ENCODE measurements around the gene NFXL1. TPM values are rescaled to one million over a fixed set of nuclear protein-coding genes. Genes with fewer than 3 reads are reported as not detected.

Gene NFXL1
- total RNA-seq, 1 donor from 2014 or later, result 11.1 TPM

- TF ChIP-seq, protein P1, sequence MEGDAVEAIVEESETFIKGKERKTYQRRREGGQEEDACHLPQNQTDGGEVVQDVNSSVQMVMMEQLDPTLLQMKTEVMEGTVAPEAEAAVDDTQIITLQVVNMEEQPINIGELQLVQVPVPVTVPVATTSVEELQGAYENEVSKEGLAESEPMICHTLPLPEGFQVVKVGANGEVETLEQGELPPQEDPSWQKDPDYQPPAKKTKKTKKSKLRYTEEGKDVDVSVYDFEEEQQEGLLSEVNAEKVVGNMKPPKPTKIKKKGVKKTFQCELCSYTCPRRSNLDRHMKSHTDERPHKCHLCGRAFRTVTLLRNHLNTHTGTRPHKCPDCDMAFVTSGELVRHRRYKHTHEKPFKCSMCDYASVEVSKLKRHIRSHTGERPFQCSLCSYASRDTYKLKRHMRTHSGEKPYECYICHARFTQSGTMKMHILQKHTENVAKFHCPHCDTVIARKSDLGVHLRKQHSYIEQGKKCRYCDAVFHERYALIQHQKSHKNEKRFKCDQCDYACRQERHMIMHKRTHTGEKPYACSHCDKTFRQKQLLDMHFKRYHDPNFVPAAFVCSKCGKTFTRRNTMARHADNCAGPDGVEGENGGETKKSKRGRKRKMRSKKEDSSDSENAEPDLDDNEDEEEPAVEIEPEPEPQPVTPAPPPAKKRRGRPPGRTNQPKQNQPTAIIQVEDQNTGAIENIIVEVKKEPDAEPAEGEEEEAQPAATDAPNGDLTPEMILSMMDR (IDR thresholded peaks at IDR 0.05), result no peak
- Mint-ChIP-seq H3K27ac (no peak overlapping the region), H3K9me3 (no peaks in the 10 kb centered on the region), H3K4me1 (no peaks in the 10 kb centered on the region), H3K36me3 (ENCODE audit: low read depth) (no peaks in the 10 kb centered on the region), H3K4me3 (no peak overlapping the region), H3K27me3 (no peaks in the 10 kb centered on the region)
- ChIA-PET CTCF (interaction anchor here (0.6 kb wide), 1 partner anchor 85 kb away, joined by 3 read pairs; no protein-coding TSS in a partner anchor), POLR2A (no interaction called here)
- no peak for ATAC-seq (ENCODE audit: low read depth)
- DNase-seq, result no peak
- intact Hi-C loops (cut with micrococcal nuclease), result no loop called here
These were observed 27.9 kb upstream of the NFXL1 start for GRCh38 chr4:47942081-47942819.

GRCh38 chr4:47939456-47939855 is 25.1 kb upstream of the NFXL1 start:
- no peak overlapping the region for H3K4me3 Mint-ChIP-seq
- TF ChIP-seq, protein P1 (IDR thresholded peaks at IDR 0.05), result no peak
- ATAC-seq (ENCODE audit: low read depth) (no peak), DNase-seq (no peak)
- no peaks in the 10 kb centered on the region for H3K9me3 Mint-ChIP-seq
- H3K27me3 Mint-ChIP-seq, result peaks cover 3% of the 10 kb centered on the region
- H3K27ac Mint-ChIP-seq, result no peak overlapping the region
- CTCF ChIA-PET, result interaction anchor here (0.9 kb wide), 1 partner anchor 254 kb away, joined by 4 read pairs; no protein-coding TSS in a partner anchor
- POLR2A ChIA-PET, result no interaction called here
- no peaks in the 10 kb centered on the region for H3K4me1 Mint-ChIP-seq
- intact Hi-C loops (cut with micrococcal nuclease), result loop anchor here (10.0 kb wide), 1 partner anchor 1005 kb away; no protein-coding TSS in a partner anchor
- no peaks in the 10 kb centered on the region for H3K36me3 Mint-ChIP-seq (ENCODE audit: low read depth)

GRCh38 chr4:47936336-47936735 is 22.0 kb upstream of the NFXL1 start:
- CTCF ChIA-PET, result no interaction called here
- H3K4me1 Mint-ChIP-seq, result no peaks in the 10 kb centered on the region
- ATAC-seq (ENCODE audit: low read depth) (no peak), DNase-seq (no peak)
- H3K27me3 Mint-ChIP-seq, result peaks cover 3% of the 10 kb centered on the region
- TF ChIP-seq, protein P1 (IDR thresholded peaks at IDR 0.05), result no peak
- H3K27ac Mint-ChIP-seq, result no peak overlapping the region
- no peaks in the 10 kb centered on the region for H3K36me3 Mint-ChIP-seq (ENCODE audit: low read depth)
- intact Hi-C loops (cut with micrococcal nuclease), result loop anchor here (10.0 kb wide), 1 partner anchor 1002 kb away; no protein-coding TSS in a partner anchor
- POLR2A ChIA-PET, result no interaction called here
- no peaks in the 10 kb centered on the region for H3K9me3 Mint-ChIP-seq
- H3K4me3 Mint-ChIP-seq, result no peak overlapping the region

DNA sequence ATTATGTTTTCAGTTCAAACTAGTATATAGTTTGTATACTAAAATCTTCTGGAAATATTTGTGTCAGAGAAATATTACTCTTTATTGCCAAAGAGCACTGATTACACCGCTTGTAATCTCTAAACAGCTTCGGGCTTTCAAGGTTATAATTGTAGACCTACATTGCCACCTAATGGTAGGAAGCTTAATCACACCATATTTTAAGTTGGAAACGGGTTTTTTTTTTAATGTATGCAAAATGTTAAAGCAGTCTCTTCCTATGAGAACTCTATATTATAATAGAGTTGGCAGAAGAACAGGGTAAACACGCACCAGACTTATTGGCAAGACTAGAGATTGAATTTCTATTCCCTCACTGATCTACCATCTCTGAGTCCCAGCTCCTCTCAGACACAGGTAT is 19.5 kb upstream of the NFXL1 start:
- intact Hi-C loops (cut with micrococcal nuclease), result loop anchor here (1.0 to 10.0 kb wide), 5 partner anchors 153 to 999 kb away; no protein-coding TSS in a partner anchor
- CTCF ChIA-PET, result interaction anchor here (0.6 to 3.8 kb wide), 14 partner anchors 8 to 1089 kb away, joined by 3 to 33 read pairs (median 4); partner anchors contain the start of gene COMMD8
- peaks cover 3% of the 10 kb centered on the region for H3K27me3 Mint-ChIP-seq
- H3K4me1 Mint-ChIP-seq, result peaks cover 8% of the 10 kb centered on the region
- no peaks in the 10 kb centered on the region for H3K36me3 Mint-ChIP-seq (ENCODE audit: low read depth)
- no peak overlapping the region for H3K4me3 Mint-ChIP-seq
- TF ChIP-seq, protein P1 (IDR thresholded peaks at IDR 0.05), result no peak
- H3K9me3 Mint-ChIP-seq, result no peaks in the 10 kb centered on the region
- POLR2A ChIA-PET, result no interaction called here
- ATAC-seq (ENCODE audit: low read depth) (peak; percentile 64), DNase-seq (no peak)
- no peak overlapping the region for H3K27ac Mint-ChIP-seq
